Measurements from ENCODE around the gene RXRA.

The RXRA gene

GRCh38 chr9:134457321-134458206, 131.3 kb downstream of the RXRA start:
- DNase-seq = no peak

GRCh38 chr9:134458207-134459108, 132.2 kb downstream of the RXRA start:
- no peak for DNase-seq

DNA sequence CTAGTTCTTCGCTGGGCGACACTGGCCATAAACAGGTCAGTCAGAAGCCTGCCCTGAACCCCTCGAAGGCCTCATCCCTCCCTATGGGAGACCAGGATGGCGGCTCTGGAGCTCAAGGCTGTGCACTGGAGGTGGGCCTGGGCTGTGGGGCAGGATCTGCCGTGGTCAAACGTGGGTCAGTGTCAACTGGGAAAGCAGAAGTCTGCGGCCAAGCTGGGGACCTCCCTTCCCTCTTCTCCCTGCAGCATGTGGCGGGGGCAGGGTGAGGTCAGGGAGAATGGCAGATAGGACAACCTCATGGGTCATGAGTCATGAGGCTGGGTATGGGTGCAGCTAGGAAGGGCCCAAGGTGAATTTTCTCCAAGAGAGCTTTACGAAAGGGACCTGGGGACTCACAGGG, 132.9 kb downstream of the RXRA start:
- DNase-seq = no peak

DNA sequence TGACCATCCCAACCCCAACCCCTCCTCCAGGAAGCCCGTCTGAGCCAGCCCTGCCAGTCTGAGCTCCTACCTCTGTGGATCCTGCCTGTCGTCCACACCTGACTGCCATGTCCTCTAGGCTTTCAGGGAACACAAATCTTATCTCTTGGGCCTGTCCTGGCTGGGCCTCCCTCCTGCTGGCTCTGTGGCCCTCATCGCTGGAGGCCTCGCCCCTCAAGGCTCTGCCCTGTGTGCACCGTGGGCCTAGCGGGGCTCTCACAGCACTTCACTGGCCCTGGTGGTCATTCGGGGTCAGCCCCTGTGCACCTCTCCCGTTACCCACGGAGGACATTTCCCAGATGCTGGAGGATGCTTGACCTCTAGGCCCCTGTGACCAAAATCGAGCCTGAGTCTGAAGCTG, 133.3 kb downstream of the RXRA start:
- DNase-seq = no peak

- DNase-seq = no peak
Measured at GRCh38 chr9:134460206-134460605, 134.0 kb downstream of the RXRA start.

DNA sequence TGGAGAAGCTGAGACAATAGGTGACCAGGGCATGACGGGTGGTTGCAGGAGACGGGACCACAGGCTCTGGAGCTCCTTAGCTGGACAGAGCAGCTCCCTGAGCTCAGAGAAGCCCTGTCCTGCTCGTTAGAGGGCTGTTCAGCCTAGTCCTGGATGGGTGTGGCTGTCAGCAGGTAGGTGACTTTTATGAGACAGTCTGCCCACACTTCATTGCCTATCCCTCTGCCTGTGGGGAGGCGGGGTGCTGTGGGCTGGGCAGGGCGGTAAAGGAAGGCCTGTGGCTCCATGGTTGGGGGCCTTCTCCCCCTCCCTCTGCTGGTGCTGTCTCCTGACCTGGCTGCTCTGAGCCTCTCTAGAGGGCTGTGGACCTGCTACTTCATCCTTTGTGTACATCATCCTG, 134.6 kb downstream of the RXRA start:
- no peak for DNase-seq

GRCh38 chr9:134461426-134461982, 135.2 kb downstream of the RXRA start:
- DNase-seq = no peak

- DNase-seq = no peak
Measured at GRCh38 chr9:134462318-134462717, 136.1 kb downstream of the RXRA start.

DNA sequence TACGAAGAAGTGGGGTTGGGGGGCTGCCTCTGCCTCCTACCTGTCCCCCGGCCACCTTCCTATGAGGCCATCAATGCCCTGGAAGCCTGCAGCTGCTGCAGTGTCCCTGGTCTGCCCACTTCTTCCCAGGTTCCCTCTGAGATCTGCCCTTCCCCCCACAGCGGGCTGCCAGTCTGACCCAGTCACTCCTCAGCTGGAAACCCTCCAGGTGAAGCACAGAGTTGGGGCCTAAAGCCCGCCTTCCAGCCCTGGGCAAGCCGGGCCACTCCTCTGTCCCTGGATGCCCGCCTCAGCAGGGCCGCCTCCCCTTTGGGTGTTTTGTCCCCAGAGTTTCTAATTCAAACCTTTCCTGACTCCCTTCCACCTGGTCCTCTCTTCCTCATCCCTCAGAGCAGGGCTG, 137.0 kb downstream of the RXRA start:
- no peak for DNase-seq

GRCh38 chr9:134466869-134467616, 140.8 kb downstream of the RXRA start:
- no peak for DNase-seq

GRCh38 chr9:134468358-134468757, 142.1 kb downstream of the RXRA start:
- no peak for DNase-seq

GRCh38 chr9:134469041-134469875, 143.0 kb downstream of the RXRA start:
- DNase-seq = no peak

DNA sequence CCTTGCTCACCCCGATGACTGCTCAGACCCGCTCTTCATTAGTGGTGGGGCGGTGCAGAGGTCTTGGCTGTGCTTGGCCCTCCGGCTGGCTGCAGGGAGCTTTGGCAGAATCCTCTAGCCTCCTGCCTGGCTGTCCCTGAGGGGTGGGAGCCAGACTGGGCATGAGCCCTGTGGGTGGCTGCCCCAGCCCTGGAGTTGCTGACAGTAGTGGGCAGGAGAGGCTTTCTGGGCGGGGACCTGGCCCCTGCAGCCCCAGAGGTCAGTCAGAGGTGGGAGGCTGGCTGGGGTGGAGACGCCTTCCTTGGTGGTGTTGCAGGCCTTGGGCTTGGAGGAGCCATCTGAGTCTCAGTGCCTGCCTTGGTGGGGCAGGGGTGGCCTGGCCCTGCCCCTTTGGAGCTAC, 146.0 kb downstream of the RXRA start:
- DNase-seq = no peak

DNA sequence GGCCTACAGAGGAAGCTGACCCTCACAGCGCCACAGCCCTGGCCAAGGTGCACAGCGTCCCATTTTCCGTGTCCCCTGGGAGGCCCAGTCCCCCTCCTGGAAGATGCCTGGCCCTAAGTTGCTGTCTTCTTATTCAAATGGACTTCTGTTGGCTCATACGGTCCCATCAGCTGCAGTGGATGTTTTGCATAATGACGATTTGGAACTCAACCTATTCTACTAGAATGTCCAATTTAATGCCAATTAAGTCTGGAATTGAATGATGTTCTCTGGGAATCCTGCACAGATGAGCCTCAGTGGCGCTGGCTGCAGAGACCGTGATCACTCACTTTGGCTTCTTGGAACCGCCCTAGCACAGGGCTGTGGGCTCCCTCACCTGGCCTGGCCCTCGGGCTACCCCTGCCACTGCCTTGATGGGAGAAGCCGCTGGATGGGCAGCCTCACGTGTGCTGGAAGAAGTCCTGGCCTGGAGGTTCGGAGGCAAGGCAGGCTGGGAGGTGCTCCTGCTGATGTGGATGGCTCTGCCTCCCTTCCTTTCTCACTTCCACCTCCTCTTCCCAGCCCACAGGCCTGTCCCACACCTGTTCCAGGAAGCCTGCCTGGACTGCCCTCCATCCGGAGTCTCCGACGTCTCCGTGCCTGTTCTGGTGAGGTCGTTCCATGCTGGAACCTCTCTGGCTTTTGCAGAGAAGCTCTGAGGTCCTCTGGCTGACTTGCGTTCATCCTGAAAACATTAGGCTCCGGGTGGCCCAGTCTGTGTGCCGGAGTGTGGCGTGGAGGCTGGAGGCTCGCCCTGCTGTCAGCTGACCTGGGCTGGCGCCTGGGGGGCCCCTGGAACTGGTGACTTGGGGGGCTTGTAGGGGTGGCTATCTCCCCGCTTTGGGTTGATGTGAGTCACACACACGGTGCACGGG, 147.1 kb downstream of the RXRA start:
- DNase-seq = no peak

- no peak for DNase-seq
Measured at GRCh38 chr9:134474055-134474370, 147.8 kb downstream of the RXRA start.

- DNase-seq = no peak
Measured at GRCh38 chr9:134475011-134475790, 148.9 kb downstream of the RXRA start.

DNA sequence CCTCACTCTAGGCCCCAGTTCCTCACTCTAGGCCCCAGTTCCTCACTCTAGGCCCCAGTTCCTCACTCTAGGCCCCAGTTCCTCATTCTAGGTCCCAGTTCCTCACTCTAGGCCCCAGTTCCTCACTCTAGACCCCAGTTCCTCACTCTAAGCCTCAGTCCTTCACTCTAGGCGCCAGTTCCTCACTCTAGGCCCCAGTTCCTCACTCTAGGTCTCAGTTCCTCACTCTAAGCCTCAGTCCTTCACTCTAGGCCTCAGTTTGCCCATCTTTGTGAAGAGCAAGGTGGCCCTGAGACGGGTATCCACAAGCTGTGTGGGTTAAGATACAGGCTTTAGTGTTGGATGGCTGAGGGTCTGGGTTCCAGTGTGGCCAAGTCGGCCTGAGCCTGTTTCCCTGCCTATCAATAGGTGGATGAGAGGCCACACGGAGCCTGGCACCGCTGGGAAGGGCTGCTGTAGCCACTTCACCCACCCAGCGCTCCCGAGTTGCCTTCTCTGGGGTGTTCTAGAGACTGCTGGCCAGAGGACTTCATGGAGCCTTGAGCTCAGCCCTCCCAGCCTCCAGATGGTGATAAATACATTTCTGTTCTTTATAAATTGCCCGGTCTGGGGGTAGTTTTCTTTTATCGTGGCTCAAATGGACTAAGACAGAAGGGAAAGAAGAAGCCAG, 150.2 kb downstream of the RXRA start:
- DNase-seq = no peak

- no peak for DNase-seq
Measured at GRCh38 chr9:134476942-134477335, 150.7 kb downstream of the RXRA start.

GRCh38 chr9:134477342-134477925, 151.2 kb downstream of the RXRA start:
- DNase-seq = no peak

All from SHP77 treated with DMSO at 0.1 percent for 48 hours (cell line).